Astrocyte (in vitro differentiated cells and primary cell): ENCODE results near the gene NCMAP. TPM values are rescaled to one million over a fixed set of nuclear protein-coding genes. Genes with fewer than 3 reads are reported as not detected.

ENCODE experiments used
- DNase-seq: peaks from one replicate; pipeline ENCODE4 v3.0.0-alpha.2; 2010; ENCODE audit warnings: low read depth
- FAIRE-seq: peaks from 2 replicates; lab custom pipeline; 2011; peaks lifted over from hg19 to GRCh38; lab: Jason Lieb, UNC
- H2AFZ ChIP-seq: 2 replicates; pipeline ENCODE4 v1.6.0; 2012; ENCODE audit warnings: low read depth, low read length, inconsistent platforms
- H3K27ac ChIP-seq: 2 replicates; pipeline ENCODE4 v1.5.1; 2011; ENCODE audit warnings: low read depth, low read length, inconsistent platforms
- H3K27me3 ChIP-seq: 2 replicates; pipeline ENCODE4 v1.6.0; 2011; ENCODE audit warnings: low read length, inconsistent platforms; ENCODE audit not compliant: insufficient read depth
- H3K36me3 ChIP-seq: 2 replicates; pipeline ENCODE4 v1.5.1; 2011; ENCODE audit warnings: low read length, inconsistent platforms; ENCODE audit not compliant: insufficient read depth
- H3K4me1 ChIP-seq: 2 replicates; pipeline ENCODE4 v1.5.1; 2011; ENCODE audit warnings: low read length, inconsistent platforms; ENCODE audit not compliant: insufficient read depth
- H3K4me2 ChIP-seq: 2 replicates; pipeline ENCODE4 v1.6.0; 2012; ENCODE audit warnings: low read length, inconsistent platforms
- H3K4me3 ChIP-seq: 2 replicates; pipeline ENCODE4 v1.5.1; 2011; ENCODE audit warnings: low read depth, mild to moderate bottlenecking, low read length, inconsistent platforms; ENCODE audit not compliant: insufficient read depth
- H3K79me2 ChIP-seq: 2 replicates; pipeline ENCODE4 v1.6.0; 2012; ENCODE audit warnings: mild to moderate bottlenecking, low read length, inconsistent platforms; ENCODE audit not compliant: insufficient read depth
- H3K9ac ChIP-seq: 2 replicates; pipeline ENCODE4 v1.6.0; 2012; ENCODE audit warnings: mild to moderate bottlenecking, low read length, inconsistent platforms
- H3K9me3 ChIP-seq: 2 replicates; pipeline ENCODE4 v1.5.1; 2012; ENCODE audit warnings: low read depth, mild to moderate bottlenecking, low read length, inconsistent platforms; ENCODE audit not compliant: insufficient read depth
- H4K20me1 ChIP-seq: 2 replicates; pipeline ENCODE4 v1.6.0; 2012; ENCODE audit warnings: low read length, inconsistent platforms; ENCODE audit not compliant: insufficient read depth
- H3K27ac Mint-ChIP-seq: one replicate; pipeline ENCODE4 v1.8.0; 2021; ENCODE audit warnings: mild to moderate bottlenecking, mixed read lengths; ENCODE audit not compliant: unreplicated experiment
- H3K27me3 Mint-ChIP-seq: one replicate; pipeline ENCODE4 v1.8.0; 2021; ENCODE audit warnings: low read depth, mixed read lengths; ENCODE audit not compliant: unreplicated experiment
- H3K36me3 Mint-ChIP-seq: one replicate; pipeline ENCODE4 v1.8.0; 2021; ENCODE audit warnings: low read depth, mixed read lengths; ENCODE audit not compliant: unreplicated experiment
- H3K4me1 Mint-ChIP-seq: one replicate; pipeline ENCODE4 v1.8.0; 2021; ENCODE audit warnings: low read depth, mixed read lengths; ENCODE audit not compliant: unreplicated experiment
- H3K4me3 Mint-ChIP-seq: one replicate; pipeline ENCODE4 v1.8.0; 2021; ENCODE audit warnings: mild to moderate bottlenecking, moderate library complexity, mixed read lengths; ENCODE audit not compliant: unreplicated experiment
- H3K9me3 Mint-ChIP-seq: one replicate; pipeline ENCODE4 v1.8.0; 2021; ENCODE audit warnings: mild to moderate bottlenecking, mixed read lengths; ENCODE audit not compliant: unreplicated experiment
- CTCF ChIP-seq: IDR thresholded peaks from 2 replicates; pipeline ENCODE4 v1.5.1; 2011; ENCODE audit warnings: low read depth, mild to moderate bottlenecking, inconsistent platforms, low read length, moderate library complexity; ENCODE audit not compliant: insufficient read depth
- EZH2 ChIP-seq: IDR thresholded peaks from 2 replicates; pipeline ENCODE4 v1.6.1; 2012; ENCODE audit warnings: mild to moderate bottlenecking, low read length, inconsistent platforms; ENCODE audit not compliant: insufficient read depth
- total RNA-seq: library from RNA; stranded (reverse); gene quantifications from 2 replicates; pipeline ENCODE4 v1.2.1, GENCODE V29; 2021

Gene NCMAP
- total RNA-seq, 1 donor from 2014 or later: not detected

GRCh38 chr1:24606296-24606605 is 50.4 kb downstream of the NCMAP start:
- peaks cover 16% of the 10 kb centered on the region for H3K27me3 Mint-ChIP-seq
- no peaks in the 10 kb centered on the region for H3K4me1 Mint-ChIP-seq
- TF ChIP-seq CTCF: no peak
- TF ChIP-seq EZH2: no peak
- FAIRE-seq (no peak), DNase-seq (no peak)
- peaks cover 28% of the 10 kb centered on the region for H3K27me3 ChIP-seq
- no peaks in the 10 kb centered on the region for H3K36me3 Mint-ChIP-seq
- no peaks in the 10 kb centered on the region for H3K4me1 ChIP-seq
- H3K4me3 ChIP-seq: no peak overlapping the region
- H3K79me2 ChIP-seq: no peaks in the 10 kb centered on the region
- H4K20me1 ChIP-seq: no peaks in the 10 kb centered on the region
- no peak overlapping the region for H2AFZ ChIP-seq
- H3K9ac ChIP-seq: no peak overlapping the region
- H3K36me3 ChIP-seq: no peaks in the 10 kb centered on the region
- H3K4me3 Mint-ChIP-seq: no peak overlapping the region
- no peak overlapping the region for H3K4me2 ChIP-seq
- H3K27ac ChIP-seq: no peak overlapping the region
- no peak overlapping the region for H3K27ac Mint-ChIP-seq
- no peaks in the 10 kb centered on the region for H3K9me3 ChIP-seq
- no peaks in the 10 kb centered on the region for H3K9me3 Mint-ChIP-seq

GRCh38 chr1:24606621-24607020 is 50.7 kb downstream of the NCMAP start:
- H3K27me3 Mint-ChIP-seq: peaks cover 16% of the 10 kb centered on the region
- H3K27me3 ChIP-seq: peaks cover 28% of the 10 kb centered on the region
- H3K4me3 ChIP-seq: no peak overlapping the region
- DNase-seq: no peak
- H4K20me1 ChIP-seq: no peaks in the 10 kb centered on the region
- no peak for TF ChIP-seq EZH2
- TF ChIP-seq CTCF: no peak
- no peak for FAIRE-seq
- no peaks in the 10 kb centered on the region for H3K79me2 ChIP-seq
- H3K9ac ChIP-seq: no peak overlapping the region
- H3K4me3 Mint-ChIP-seq: no peak overlapping the region
- no peaks in the 10 kb centered on the region for H3K9me3 Mint-ChIP-seq
- no peak overlapping the region for H3K27ac ChIP-seq
- no peak overlapping the region for H3K27ac Mint-ChIP-seq
- no peaks in the 10 kb centered on the region for H3K9me3 ChIP-seq
- H3K4me2 ChIP-seq: no peak overlapping the region
- no peaks in the 10 kb centered on the region for H3K36me3 ChIP-seq
- H2AFZ ChIP-seq: no peak overlapping the region
- H3K4me1 ChIP-seq: no peaks in the 10 kb centered on the region
- H3K36me3 Mint-ChIP-seq: no peaks in the 10 kb centered on the region
- no peaks in the 10 kb centered on the region for H3K4me1 Mint-ChIP-seq

GRCh38 chr1:24609949-24610517 is 54.1 kb downstream of the NCMAP start:
- H2AFZ ChIP-seq: no peak overlapping the region
- no peak overlapping the region for H3K4me2 ChIP-seq
- no peaks in the 10 kb centered on the region for H3K36me3 ChIP-seq
- no peaks in the 10 kb centered on the region for H3K79me2 ChIP-seq
- Mint-ChIP-seq H3K27me3 (peaks cover 16% of the 10 kb centered on the region), H3K27ac (no peak overlapping the region), H3K4me3 (no peak overlapping the region), H3K9me3 (no peaks in the 10 kb centered on the region), H3K4me1 (no peaks in the 10 kb centered on the region), H3K36me3 (no peaks in the 10 kb centered on the region)
- DNase-seq (no peak), FAIRE-seq (no peak)
- TF ChIP-seq CTCF: no peak
- TF ChIP-seq EZH2: no peak
- H3K27me3 ChIP-seq: peaks cover 28% of the 10 kb centered on the region
- H3K9ac ChIP-seq: no peak overlapping the region
- no peak overlapping the region for H3K27ac ChIP-seq
- H3K9me3 ChIP-seq: no peaks in the 10 kb centered on the region
- H4K20me1 ChIP-seq: no peaks in the 10 kb centered on the region
- no peak overlapping the region for H3K4me3 ChIP-seq
- H3K4me1 ChIP-seq: no peaks in the 10 kb centered on the region
